ENCODE measurements around the gene LMO2.
"Not testable (repeated sequence)": the region's sequence is repeated elsewhere in the genome, so short reads cannot be mapped to it uniquely, and the experiment has no call there.

The LMO2 gene

DNA sequence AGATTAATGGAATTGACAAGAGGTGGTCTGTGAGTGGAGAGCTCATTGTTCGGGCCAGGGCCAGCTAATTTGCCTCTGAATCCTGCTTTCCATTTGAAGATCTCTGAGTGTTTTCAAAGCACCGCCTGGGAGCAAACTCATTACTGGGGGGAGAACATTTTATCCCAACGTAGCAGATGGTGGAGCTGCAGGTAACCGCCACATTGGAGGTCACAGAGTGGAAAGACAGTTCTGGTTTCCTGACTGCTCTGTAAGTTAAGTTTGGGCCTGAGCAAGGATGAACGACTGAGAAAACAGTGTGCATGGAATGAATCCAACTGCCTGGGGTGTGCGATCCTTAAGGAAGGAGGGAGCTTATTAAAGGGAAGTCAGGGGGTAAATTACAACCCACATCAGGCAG, 30.5 kb downstream of the LMO2 start:
- H3K4me1 ChIP-seq (ENCODE audit: control insufficient read depth, insufficient read depth, low read length), result no peaks in the 10 kb centered on the region
- no peak overlapping the region for H3K9ac ChIP-seq (ENCODE audit: low read length in 2 of 2)
- no peak overlapping the region for H3K27ac ChIP-seq (ENCODE audit: low read length)
- peaks cover 7 to 9% of the 10 kb centered on the region in 2 donors for H3K27me3 ChIP-seq (ENCODE audit: control insufficient read depth in 1 of 2, insufficient read depth in 2 of 2, low read length in 2 of 2)
- H3K36me3 ChIP-seq (ENCODE audit: control insufficient read depth in 2 of 2, insufficient read depth in 2 of 2, low read length in 2 of 2), result peaks cover 0 to 2% of the 10 kb centered on the region in 2 donors
- H3K9me3 ChIP-seq (ENCODE audit: control insufficient read depth in 2 of 2, low read length in 2 of 2), result no peaks in the 10 kb centered on the region
- no peak overlapping the region for H3K4me3 ChIP-seq (ENCODE audit: low read length in 2 of 2)

DNA sequence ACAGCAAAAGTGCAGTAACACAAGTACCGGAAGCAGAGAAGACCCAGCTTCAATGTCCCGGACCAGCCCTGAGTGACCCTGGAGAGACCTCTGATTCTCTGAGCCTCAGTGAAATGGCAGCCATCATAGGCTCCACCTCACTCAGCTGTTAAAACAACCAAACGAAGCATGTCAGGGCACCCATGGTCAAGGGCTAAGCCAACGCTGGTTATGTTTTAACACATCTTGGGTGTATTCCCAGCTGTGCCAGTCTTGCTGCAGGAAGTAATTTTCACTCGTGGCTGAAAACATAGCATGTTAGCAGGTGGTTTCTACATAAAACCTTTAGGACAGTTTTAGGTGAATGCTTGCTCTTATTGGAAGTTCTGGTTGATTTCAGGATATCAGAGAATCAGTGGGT, 30.9 kb downstream of the LMO2 start:
- H3K4me3 ChIP-seq (ENCODE audit: low read length in 2 of 2), result no peak overlapping the region
- no peak overlapping the region for H3K27ac ChIP-seq (ENCODE audit: low read length)
- no peaks in the 10 kb centered on the region for H3K9me3 ChIP-seq (ENCODE audit: control insufficient read depth in 2 of 2, low read length in 2 of 2)
- peaks cover 8 to 11% of the 10 kb centered on the region in 2 donors for H3K27me3 ChIP-seq (ENCODE audit: control insufficient read depth in 1 of 2, insufficient read depth in 2 of 2, low read length in 2 of 2)
- no peak overlapping the region for H3K9ac ChIP-seq (ENCODE audit: low read length in 2 of 2)
- no peaks in the 10 kb centered on the region for H3K4me1 ChIP-seq (ENCODE audit: control insufficient read depth, insufficient read depth, low read length)
- peaks cover 0 to 2% of the 10 kb centered on the region in 2 donors for H3K36me3 ChIP-seq (ENCODE audit: control insufficient read depth in 2 of 2, insufficient read depth in 2 of 2, low read length in 2 of 2)

DNA sequence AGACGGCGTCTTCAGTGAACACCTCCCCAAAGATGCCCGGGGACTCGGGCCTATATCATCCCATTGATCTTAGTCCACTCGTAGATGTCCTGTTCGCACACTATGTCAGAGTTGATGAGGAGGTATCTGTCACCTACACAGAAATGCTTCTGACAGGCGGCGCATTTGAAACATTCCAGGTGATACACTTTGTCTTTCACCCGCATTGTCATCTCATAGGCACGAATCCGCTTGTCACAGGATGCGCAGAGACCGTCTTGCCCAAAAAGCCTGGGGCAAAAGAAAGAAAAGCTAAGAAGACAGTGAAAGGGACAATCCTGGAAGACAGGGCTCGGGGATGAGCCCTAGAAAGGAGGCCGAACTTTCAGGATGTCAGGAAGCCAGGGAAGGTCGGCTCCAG, 32.6 kb downstream of the LMO2 start:
- no peaks in the 10 kb centered on the region for H3K4me1 ChIP-seq (ENCODE audit: control insufficient read depth, insufficient read depth, low read length)
- H3K27me3 ChIP-seq (ENCODE audit: control insufficient read depth in 1 of 2, insufficient read depth in 2 of 2, low read length in 2 of 2), result peaks cover 6 to 11% of the 10 kb centered on the region in 2 donors
- no peak overlapping the region for H3K4me3 ChIP-seq (ENCODE audit: low read length in 2 of 2)
- peaks cover 0 to 2% of the 10 kb centered on the region in 2 donors for H3K36me3 ChIP-seq (ENCODE audit: control insufficient read depth in 2 of 2, insufficient read depth in 2 of 2, low read length in 2 of 2)
- H3K9me3 ChIP-seq (ENCODE audit: control insufficient read depth in 2 of 2, low read length in 2 of 2), result no peaks in the 10 kb centered on the region
- no peak overlapping the region for H3K9ac ChIP-seq (ENCODE audit: low read length in 2 of 2)
- no peak overlapping the region for H3K27ac ChIP-seq (ENCODE audit: low read length)

DNA sequence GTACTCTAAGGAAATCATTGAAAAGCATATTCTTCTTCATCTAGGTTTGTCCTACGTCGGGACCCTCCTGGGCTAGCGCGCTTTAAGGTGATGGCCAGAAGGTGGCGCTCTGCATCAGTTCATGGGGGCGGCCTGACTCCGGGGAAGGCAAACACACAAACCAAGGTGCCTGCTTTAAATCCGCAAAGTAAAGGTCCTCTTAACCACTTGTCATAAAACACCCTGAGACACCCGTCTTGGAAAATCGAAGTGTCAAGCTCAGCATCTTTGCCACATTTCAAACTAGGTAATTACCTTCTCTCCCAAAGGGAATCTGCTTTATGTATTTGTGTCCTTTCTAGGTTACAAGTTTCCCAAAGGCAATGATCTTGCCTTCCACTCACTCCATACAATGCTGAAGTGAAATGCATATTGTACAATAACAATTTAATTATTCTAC, 33.9 kb downstream of the LMO2 start:
- Histone ChIP-seq H3K4me3 (ENCODE audit: low read length in 2 of 2) (no peak overlapping the region), H3K9ac (ENCODE audit: low read length in 2 of 2) (no peak overlapping the region), H3K4me1 (ENCODE audit: control insufficient read depth, insufficient read depth, low read length) (no peaks in the 10 kb centered on the region), H3K36me3 (ENCODE audit: control insufficient read depth in 2 of 2, insufficient read depth in 2 of 2, low read length in 2 of 2) (no peaks in the 10 kb centered on the region), H3K9me3 (ENCODE audit: control insufficient read depth in 2 of 2, low read length in 2 of 2) (no peaks in the 10 kb centered on the region), H3K27ac (ENCODE audit: low read length) (no peak overlapping the region), H3K27me3 (ENCODE audit: control insufficient read depth in 1 of 2, insufficient read depth in 2 of 2, low read length in 2 of 2) (peaks cover 6 to 11% of the 10 kb centered on the region in 2 donors)

DNA sequence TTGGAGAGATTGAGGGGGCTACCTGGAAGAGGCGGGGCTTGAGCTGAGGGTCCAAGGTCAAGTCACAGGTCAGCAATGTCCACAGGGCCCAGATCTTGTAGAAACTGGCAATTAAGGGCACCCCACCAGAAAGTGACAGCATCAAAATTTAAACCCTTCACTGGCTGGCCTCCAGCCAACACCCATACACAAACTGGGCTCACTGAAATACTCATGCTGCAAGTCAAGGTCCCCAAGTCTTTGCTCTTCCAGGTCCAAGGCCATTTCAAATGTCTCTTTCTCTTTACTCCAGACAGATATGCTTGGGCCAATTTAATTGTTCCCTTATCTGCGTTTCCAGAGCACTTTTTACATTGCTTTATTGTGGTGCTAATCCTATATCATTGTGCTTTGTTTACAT, 36.4 kb downstream of the LMO2 start:
- H3K27ac ChIP-seq (ENCODE audit: low read length), result no peak overlapping the region
- H3K36me3 ChIP-seq (ENCODE audit: control insufficient read depth in 2 of 2, insufficient read depth in 2 of 2, low read length in 2 of 2), result no peaks in the 10 kb centered on the region

DNA sequence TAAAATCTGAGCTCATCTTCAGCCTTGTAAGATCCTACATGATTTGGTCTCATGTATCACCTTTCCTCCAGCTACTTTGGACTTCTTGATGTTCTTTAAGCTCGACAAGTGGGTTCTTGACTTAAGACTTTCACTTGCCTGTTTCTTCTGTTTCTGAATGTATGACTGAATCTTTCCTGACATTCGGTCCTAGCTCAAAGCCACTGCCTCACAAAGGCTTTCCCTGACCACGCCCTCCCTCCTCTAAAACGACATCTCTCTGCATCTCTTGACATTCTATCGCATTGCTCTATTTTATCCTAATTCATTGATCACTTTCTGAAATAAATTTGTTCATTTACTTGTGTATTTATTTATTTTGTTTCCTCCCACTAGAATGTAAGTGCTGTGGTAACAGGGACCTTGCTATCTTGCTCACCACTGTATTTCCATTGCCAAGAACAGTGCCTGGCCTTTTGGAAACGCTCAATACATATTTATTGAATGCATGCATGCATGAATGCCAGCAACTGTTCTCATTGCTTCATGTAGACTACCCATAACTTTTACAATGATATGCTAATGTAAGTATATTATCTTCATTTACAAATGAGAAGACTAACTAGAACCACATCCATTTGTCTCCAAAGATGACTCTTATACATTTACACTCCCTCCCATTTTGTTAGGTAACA, 43.0 kb downstream of the LMO2 start:
- no peak overlapping the region for H3K9ac ChIP-seq (ENCODE audit: low read length in 2 of 2)
- no peak overlapping the region for H3K4me3 ChIP-seq (ENCODE audit: low read length in 2 of 2)
- peaks cover 3 to 10% of the 10 kb centered on the region in 2 donors for H3K27me3 ChIP-seq (ENCODE audit: control insufficient read depth in 1 of 2, insufficient read depth in 2 of 2, low read length in 2 of 2)
- H3K36me3 ChIP-seq (ENCODE audit: control insufficient read depth in 2 of 2, insufficient read depth in 2 of 2, low read length in 2 of 2), result no peaks in the 10 kb centered on the region
- no peaks in the 10 kb centered on the region for H3K4me1 ChIP-seq (ENCODE audit: control insufficient read depth, insufficient read depth, low read length)
- no peak overlapping the region for H3K27ac ChIP-seq (ENCODE audit: low read length)
- H3K9me3 ChIP-seq (ENCODE audit: control insufficient read depth in 2 of 2, low read length in 2 of 2), result no peaks in the 10 kb centered on the region

More for the DNA sequence above, 36.4 kb downstream of the LMO2 start:
- Histone ChIP-seq H3K9ac (ENCODE audit: low read length in 2 of 2) (no peak overlapping the region), H3K27me3 (ENCODE audit: control insufficient read depth in 1 of 2, insufficient read depth in 2 of 2, low read length in 2 of 2) (peaks cover 2 to 4% of the 10 kb centered on the region in 2 donors), H3K9me3 (ENCODE audit: control insufficient read depth in 2 of 2, low read length in 2 of 2) (no peaks in the 10 kb centered on the region), H3K4me1 (ENCODE audit: control insufficient read depth, insufficient read depth, low read length) (no peaks in the 10 kb centered on the region), H3K4me3 (ENCODE audit: low read length in 2 of 2) (no peak overlapping the region)

DNA sequence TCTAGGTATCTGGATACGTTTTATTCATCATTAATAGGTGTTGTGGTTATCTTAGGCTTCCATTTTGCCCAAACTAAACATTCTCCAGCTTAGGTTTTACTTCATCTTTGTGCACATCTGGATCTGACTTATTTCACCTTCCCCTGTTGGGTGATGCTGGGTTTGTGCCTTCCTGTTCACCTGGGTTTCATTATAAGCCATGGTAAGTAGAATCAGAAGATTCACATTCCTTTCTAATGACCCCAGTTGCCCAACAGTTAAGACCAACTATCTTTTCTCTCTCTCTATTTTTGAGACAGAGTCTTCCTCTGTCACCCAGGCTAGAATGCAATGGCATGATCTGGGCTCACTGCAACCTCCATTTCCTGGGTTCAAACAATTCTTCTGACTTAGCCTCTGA, 44.6 kb downstream of the LMO2 start:
- Histone ChIP-seq H3K36me3 (ENCODE audit: control insufficient read depth in 2 of 2, insufficient read depth in 2 of 2, low read length in 2 of 2) (no peaks in the 10 kb centered on the region), H3K27ac (ENCODE audit: low read length) (no peak overlapping the region), H3K4me1 (ENCODE audit: control insufficient read depth, insufficient read depth, low read length) (no peaks in the 10 kb centered on the region), H3K9ac (ENCODE audit: low read length in 2 of 2) (no peak overlapping the region), H3K9me3 (ENCODE audit: control insufficient read depth in 2 of 2, low read length in 2 of 2) (no peaks in the 10 kb centered on the region), H3K4me3 (ENCODE audit: low read length in 2 of 2) (no peak overlapping the region), H3K27me3 (ENCODE audit: control insufficient read depth in 1 of 2, insufficient read depth in 2 of 2, low read length in 2 of 2) (peaks cover 7 to 10% of the 10 kb centered on the region in 2 donors)

DNA sequence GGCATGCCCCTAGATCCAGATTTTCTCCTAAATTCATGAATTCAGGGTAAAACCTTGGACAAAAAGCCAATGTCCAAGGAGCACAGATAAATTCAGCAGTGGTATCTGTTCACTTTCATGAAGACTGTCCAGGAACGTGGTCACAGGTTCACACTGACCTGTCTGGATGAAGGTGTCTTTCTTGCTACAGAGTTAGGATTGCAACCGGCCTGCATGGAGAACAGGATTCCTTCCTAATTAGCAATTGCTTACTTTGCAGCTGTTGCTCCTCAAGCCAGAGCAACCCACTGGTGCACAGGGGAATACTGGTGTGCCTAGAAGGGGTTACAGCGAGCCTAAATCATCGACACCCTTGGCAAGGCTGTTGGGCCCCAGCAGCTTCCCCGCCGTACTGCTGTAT, 47.6 kb downstream of the LMO2 start:
- Histone ChIP-seq H3K36me3 (ENCODE audit: control insufficient read depth in 2 of 2, insufficient read depth in 2 of 2, low read length in 2 of 2) (no peaks in the 10 kb centered on the region), H3K4me1 (ENCODE audit: control insufficient read depth, insufficient read depth, low read length) (no peaks in the 10 kb centered on the region), H3K27ac (ENCODE audit: low read length) (no peak overlapping the region), H3K27me3 (ENCODE audit: control insufficient read depth in 1 of 2, insufficient read depth in 2 of 2, low read length in 2 of 2) (peaks cover 10 to 13% of the 10 kb centered on the region in 2 donors), H3K9me3 (ENCODE audit: control insufficient read depth in 2 of 2, low read length in 2 of 2) (no peaks in the 10 kb centered on the region), H3K4me3 (ENCODE audit: low read length in 2 of 2) (no peak overlapping the region), H3K9ac (ENCODE audit: low read length in 2 of 2) (no peak overlapping the region)

DNA sequence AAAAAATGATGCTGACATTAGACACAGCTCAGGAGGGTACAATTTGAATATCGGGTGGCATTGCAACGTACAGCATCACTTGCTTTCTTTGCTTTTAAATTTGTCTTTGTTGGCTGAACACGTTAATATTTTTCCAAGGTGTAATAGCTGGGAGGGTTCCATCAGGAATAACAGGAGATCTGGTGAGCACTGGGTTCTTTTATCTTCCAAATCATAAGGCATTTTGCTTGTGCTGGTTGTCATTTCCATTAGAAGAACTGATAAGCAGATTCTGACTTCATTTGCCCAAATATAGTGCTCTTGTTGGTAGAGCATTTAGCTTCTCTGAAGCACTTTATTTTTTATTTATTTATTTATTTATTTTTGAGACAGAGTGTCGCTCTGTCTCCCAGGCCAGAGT, 48.9 kb downstream of the LMO2 start:
- Histone ChIP-seq H3K4me1 (ENCODE audit: control insufficient read depth, insufficient read depth, low read length) (no peaks in the 10 kb centered on the region), H3K9ac (ENCODE audit: low read length in 2 of 2) (no peak overlapping the region), H3K9me3 (ENCODE audit: control insufficient read depth in 2 of 2, low read length in 2 of 2) (no peaks in the 10 kb centered on the region), H3K27ac (ENCODE audit: low read length) (no peak overlapping the region), H3K4me3 (ENCODE audit: low read length in 2 of 2) (no peak overlapping the region), H3K36me3 (ENCODE audit: control insufficient read depth in 2 of 2, insufficient read depth in 2 of 2, low read length in 2 of 2) (no peaks in the 10 kb centered on the region), H3K27me3 (ENCODE audit: control insufficient read depth in 1 of 2, insufficient read depth in 2 of 2, low read length in 2 of 2) (peaks cover 6 to 13% of the 10 kb centered on the region in 2 donors)

DNA sequence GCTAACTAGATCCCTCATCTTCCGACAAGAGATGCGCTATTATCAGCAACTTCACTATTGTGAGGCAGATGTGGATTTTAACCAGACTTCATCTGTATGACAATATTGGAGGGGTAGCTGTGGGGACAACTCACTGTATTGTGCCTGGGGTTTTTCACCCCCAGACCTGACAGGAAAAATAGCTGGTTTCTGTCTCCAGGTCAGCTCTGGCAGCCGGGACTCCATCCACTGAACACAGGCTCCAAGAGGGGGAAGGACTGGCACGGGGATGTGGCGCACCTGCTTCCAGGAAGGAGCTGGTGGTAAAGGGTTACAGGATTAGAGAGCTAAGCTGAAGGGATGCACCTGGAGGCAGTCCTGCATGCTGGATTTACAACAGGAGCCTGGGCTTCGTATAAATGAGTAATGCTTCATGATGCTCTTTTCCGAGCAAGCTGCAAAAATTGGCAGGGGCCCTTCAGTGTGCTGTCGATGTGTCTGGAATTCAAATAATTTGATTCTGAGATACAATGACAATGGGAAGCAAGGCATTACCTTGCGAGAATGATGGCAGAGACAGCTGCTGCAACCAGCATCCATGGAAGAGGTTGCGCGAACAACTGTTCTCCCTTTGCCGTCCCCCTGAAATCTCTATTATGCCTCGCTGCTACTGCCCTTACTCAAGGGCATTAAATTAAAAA, 49.5 kb downstream of the LMO2 start:
- no peak overlapping the region for H3K4me3 ChIP-seq (ENCODE audit: low read length in 2 of 2)
- no peak overlapping the region for H3K9ac ChIP-seq (ENCODE audit: low read length in 2 of 2)
- no peak overlapping the region for H3K27ac ChIP-seq (ENCODE audit: low read length)
- H3K27me3 ChIP-seq (ENCODE audit: control insufficient read depth in 1 of 2, insufficient read depth in 2 of 2, low read length in 2 of 2), result peaks cover 6 to 12% of the 10 kb centered on the region in 2 donors
- no peaks in the 10 kb centered on the region for H3K4me1 ChIP-seq (ENCODE audit: control insufficient read depth, insufficient read depth, low read length)
- no peaks in the 10 kb centered on the region for H3K36me3 ChIP-seq (ENCODE audit: control insufficient read depth in 2 of 2, insufficient read depth in 2 of 2, low read length in 2 of 2)
- H3K9me3 ChIP-seq (ENCODE audit: control insufficient read depth in 2 of 2, low read length in 2 of 2), result no peaks in the 10 kb centered on the region

DNA sequence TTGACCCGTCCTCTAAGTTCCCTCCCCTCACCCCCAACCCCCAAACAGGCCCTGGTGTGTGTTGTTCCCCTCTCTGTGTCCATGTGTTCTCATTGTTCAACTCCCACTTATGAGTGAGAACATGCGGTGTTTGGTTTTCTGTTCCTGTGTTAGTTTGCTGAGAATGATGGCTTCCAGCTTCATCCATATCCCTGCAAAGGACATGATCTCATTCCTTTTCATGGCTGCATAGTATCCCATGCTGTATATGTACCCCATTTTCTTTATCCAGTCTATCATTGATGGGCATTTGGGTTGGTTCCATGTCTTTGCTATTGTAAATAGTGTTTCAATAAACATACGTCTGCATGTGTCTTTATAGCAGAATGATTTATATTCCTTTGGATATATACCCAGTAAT, 53.6 kb downstream of the LMO2 start:
- not testable (repeated sequence) for H3K9ac ChIP-seq (ENCODE audit: low read length in 2 of 2); H3K9me3 ChIP-seq (ENCODE audit: control insufficient read depth in 2 of 2, low read length in 2 of 2); H3K4me3 ChIP-seq (ENCODE audit: low read length in 2 of 2); H3K36me3 ChIP-seq (ENCODE audit: control insufficient read depth in 2 of 2, insufficient read depth in 2 of 2, low read length in 2 of 2); H3K27ac ChIP-seq (ENCODE audit: low read length); H3K4me1 ChIP-seq (ENCODE audit: control insufficient read depth, insufficient read depth, low read length)
- H3K27me3 ChIP-seq (ENCODE audit: control insufficient read depth in 1 of 2, insufficient read depth in 2 of 2, low read length in 2 of 2), result peaks cover 0 to 10% of the 10 kb centered on the region in 2 donors

All from stomach smooth muscle (tissue), 2 donors.